NCI-H2107 treated with DMSO at 0.1 percent for 48 hours (cell line): ENCODE results near the gene IFNA16.
"Not testable (repeated sequence)": the region's sequence is repeated elsewhere in the genome, so short reads cannot be mapped to it uniquely, and the experiment has no call there.

ENCODE experiments used
- DNase-seq: peaks from one replicate; lab custom pipeline; 2025; ENCODE audit not compliant: unreplicated experiment; lab: John Stamatoyannopoulos, UW

The IFNA16 gene

GRCh38 chr9:21202105-21202504 is 15.0 kb downstream of the IFNA16 start, which contains the start of gene IFNA7:
TSS of gene IFNA7 (minus strand) at chr9:21202205. CDS start at chr9:21202165, 40 bp downstream.
- DNase-seq, result not testable (repeated sequence)

GRCh38 chr9:21194867-21195776 is 22.0 kb downstream of the IFNA16 start:
- not testable (repeated sequence) for DNase-seq

GRCh38 chr9:21187487-21187886 is 29.6 kb downstream of the IFNA16 start, which contains the start of gene IFNA4:
TSS of gene IFNA4 (minus strand) at chr9:21187587. CDS start at chr9:21187531, 56 bp downstream.
- DNase-seq, result not testable (repeated sequence)

- not testable (repeated sequence) for DNase-seq
Observed at GRCh38 chr9:21182810-21183736, 34.0 kb downstream of the IFNA16 start.

GRCh38 chr9:21174671-21175070 is 42.4 kb downstream of the IFNA16 start:
- no peak for DNase-seq

GRCh38 chr9:21172156-21172555 is 45.0 kb downstream of the IFNA16 start:
- no peak for DNase-seq

- no peak for DNase-seq
Observed at GRCh38 chr9:21171351-21171750, 45.8 kb downstream of the IFNA16 start.

- not testable (repeated sequence) for DNase-seq
Observed at GRCh38 chr9:21166560-21166959, 50.6 kb downstream of the IFNA16 start, which contains the start of gene IFNA21. TSS of gene IFNA21 (minus strand) at chr9:21166660. CDS start at chr9:21166612, 48 bp downstream.
